HepG2 (cell line): ENCODE data around the gene RIPOR1. TPM values are rescaled to one million over a fixed set of nuclear protein-coding genes. Genes with fewer than 3 reads are reported as not detected.
A peak's percentile ranks its signal among the peaks of the same experiment; 100 is the strongest.

Experiments used
- ARHGAP35 ChIP-seq: sonication (generic); formaldehyde crosslinking; IDR thresholded peaks from 2 replicates; pipeline ENCODE4 v1.9.0; 2022; ENCODE audit warnings: mild to moderate bottlenecking, inconsistent platforms, moderate library complexity, missing genetic modification reagents, borderline replicate concordance
- BORCS8-MEF2B ChIP-seq: sonication (generic); formaldehyde crosslinking; IDR thresholded peaks from 2 replicates; pipeline ENCODE4 v1.8.0; 2022; ENCODE audit warnings: mild to moderate bottlenecking, missing genetic modification reagents
- CC2D1A ChIP-seq: sonication (generic); formaldehyde crosslinking; IDR thresholded peaks from 2 replicates; pipeline ENCODE4 v1.8.1; 2023; ENCODE audit warnings: mild to moderate bottlenecking, missing genetic modification reagents
- DPF2 ChIP-seq: sonication (generic); formaldehyde crosslinking; IDR thresholded peaks from 2 replicates; pipeline ENCODE4 v1.4.0; 2020; ENCODE audit warnings: mild to moderate bottlenecking, low read depth, missing genetic modification reagents, borderline replicate concordance
- GABPB1 ChIP-seq: IDR thresholded peaks from 2 replicates; pipeline ENCODE4 v1.6.1; 2016; ENCODE audit warnings: mild to moderate bottlenecking, missing genetic modification reagents, moderate library complexity, missing compliant biosample characterization
- ISL2 ChIP-seq: sonication (generic); formaldehyde crosslinking; IDR thresholded peaks from 2 replicates; pipeline ENCODE4 v1.5.0; 2020; ENCODE audit warnings: missing genetic modification reagents
- KMT2B ChIP-seq: IDR thresholded peaks from 2 replicates; pipeline ENCODE4 v1.6.1; 2016; ENCODE audit warnings: missing genetic modification reagents, missing compliant biosample characterization
- LCORL ChIP-seq, 2 experiments: fragments of 450-650 bp in 1 of 2; sonication (generic) in 1 of 2; formaldehyde crosslinking in 1 of 2; IDR thresholded peaks; 2 replicates each; pipeline versions ENCODE4 v1.5.0 to v1.6.1; 2017 to 2020; ENCODE audit warnings: antibody characterized with exemption in 1 of 2, missing genetic modification reagents in 1 of 2
- NCOR1 ChIP-seq: fragments of 200-600 bp; sonication (generic); IDR thresholded peaks from 2 replicates; pipeline ENCODE4 v1.7.0; 2017; ENCODE audit warnings: antibody characterized with exemption, low read length, borderline replicate concordance
- RFX1 ChIP-seq: fragments of 450-650 bp; IDR thresholded peaks from 2 replicates; pipeline ENCODE4 v1.6.1; 2017
- SIN3B ChIP-seq: fragments of 150-350 bp; IDR thresholded peaks from 2 replicates; pipeline ENCODE4 v1.6.1; 2014; ENCODE audit warnings: low read length
- ZBTB10 ChIP-seq: sonication (generic); formaldehyde crosslinking; IDR thresholded peaks from 2 replicates; pipeline ENCODE4 v1.4.0; 2020; ENCODE audit warnings: missing genetic modification reagents, borderline replicate concordance
- ZFP36L1 ChIP-seq: sonication (generic); formaldehyde crosslinking; IDR thresholded peaks from 2 replicates; pipeline ENCODE4 v1.8.0; 2022; ENCODE audit warnings: mild to moderate bottlenecking, missing genetic modification reagents, moderate library complexity
- ZFP36L2 ChIP-seq: sonication (generic); formaldehyde crosslinking; IDR thresholded peaks from 2 replicates; pipeline ENCODE4 v1.4.0; 2020; ENCODE audit warnings: missing genetic modification reagents
- ZNF10 ChIP-seq: sonication (generic); formaldehyde crosslinking; IDR thresholded peaks from 2 replicates; pipeline ENCODE4 v1.4.0; 2020; ENCODE audit warnings: mild to moderate bottlenecking, low read depth, missing genetic modification reagents, borderline replicate concordance
- ZNF225 ChIP-seq: sonication (generic); formaldehyde crosslinking; IDR thresholded peaks from 2 replicates; pipeline ENCODE4 v1.4.0; 2020; ENCODE audit warnings: mild to moderate bottlenecking, missing genetic modification reagents
- ZNF276 ChIP-seq: sonication (generic); formaldehyde crosslinking; IDR thresholded peaks from 2 replicates; pipeline ENCODE4 v1.4.0; 2020; ENCODE audit warnings: mild to moderate bottlenecking, low read depth, missing genetic modification reagents
- ZNF354B ChIP-seq: sonication (generic); formaldehyde crosslinking; IDR thresholded peaks from 2 replicates; pipeline ENCODE4 v1.8.0; 2022; ENCODE audit warnings: mild to moderate bottlenecking, missing genetic modification reagents
- ZNF547 ChIP-seq: sonication (generic); formaldehyde crosslinking; IDR thresholded peaks from 2 replicates; pipeline ENCODE4 v1.5.1; 2020; ENCODE audit warnings: mild to moderate bottlenecking, missing genetic modification reagents
- ZNF556 ChIP-seq: sonication (generic); formaldehyde crosslinking; IDR thresholded peaks from 2 replicates; pipeline ENCODE4 v1.4.0; 2020; ENCODE audit warnings: mild to moderate bottlenecking, missing genetic modification reagents, borderline replicate concordance
- ZNF598 ChIP-seq: sonication (generic); formaldehyde crosslinking; IDR thresholded peaks from 2 replicates; pipeline ENCODE4 v1.5.1; 2020; ENCODE audit warnings: mild to moderate bottlenecking, missing genetic modification reagents, borderline replicate concordance
- ZSCAN12 ChIP-seq: sonication (generic); formaldehyde crosslinking; IDR thresholded peaks from 2 replicates; pipeline ENCODE4 v1.9.0; 2021; ENCODE audit warnings: mild to moderate bottlenecking, missing genetic modification reagents
- ZSCAN21 ChIP-seq: sonication (generic); formaldehyde crosslinking; IDR thresholded peaks from 2 replicates; pipeline ENCODE4 v1.8.0; 2022; ENCODE audit warnings: mild to moderate bottlenecking, missing genetic modification reagents, moderate library complexity, borderline replicate concordance
- polyA plus RNA-seq, 8 experiments: library from polyadenylated mRNA; depleted of rRNA in 3 of 8; stranded (reverse) in 7 of 8; unstranded in 1 of 8; fragments of >200 nt; fragmentation: Illumina TruSeq in 4 of 8; extraction: Trizol in 4 of 8; gene quantifications; 2 replicates each; pipeline versions ENCODE4 v1.2.1 to v1.2.3, GENCODE V29; 2011 to 2016; ENCODE audit warnings: low read depth in 4 of 8, missing spikeins in 1 of 8, mixed read lengths in 1 of 8; ENCODE audit not compliant: insufficient read depth in 1 of 8
- total RNA-seq, 5 experiments: library from RNA; depleted of rRNA; stranded (reverse); fragments of >200 nt; fragmentation: Illumina TruSeq; extraction: Trizol; gene quantifications; 2 replicates each; pipeline ENCODE4 v1.2.3, GENCODE V29; 2016; ENCODE audit warnings: low read depth in 1 of 5
- TF ChIP-seq, protein P1 (sequence below): sonication (generic); formaldehyde crosslinking; conservative IDR thresholded peaks from 2 replicates; pipeline ENCODE4 v1.8.0; 2022; ENCODE audit warnings: missing genetic modification reagents

RIPOR1 gene
- total and polyA plus RNA-seq, 2 of the 13 experiments (the other 11 are each of a cell fraction or from before 2014, with no cell fraction given), result 4.6 to 8.1 TPM

- TF ChIP-seq ZSCAN21 (peak; percentile 74; the same call in 1 of the 2 replicates), ISL2 (CRISPR knock-in tag) (peak; percentile 54), ZNF556 (CRISPR knock-in tag) (peak; percentile 40; the same call in 1 of the 2 replicates), ZFP36L2 (CRISPR knock-in tag) (no peak), KMT2B (CRISPR knock-in tag) (no peak), SIN3B (no peak), ZSCAN12 (CRISPR knock-in tag) (0 out of 2 replicates have a peak, but pooled peaks have one; percentile 49), ZNF10 (CRISPR knock-in tag) (no peak), ZFP36L1 (0 out of 2 replicates have a peak, but pooled peaks have one; percentile 14), ZBTB10 (CRISPR knock-in tag) (no peak), ZNF354B (CRISPR knock-in tag) (no peak), RFX1 (no peak), BORCS8-MEF2B (no peak; the same call in 1 of the 2 replicates), ZNF225 (peak; percentile 94), NCOR1 (no peak; the same call in 1 of the 2 replicates), GABPB1 (CRISPR knock-in tag) (peak; percentile 75; the same call in 1 of the 2 replicates), ZNF547 (0 out of 2 replicates have a peak, but pooled peaks have one; percentile 20), CC2D1A (CRISPR knock-in tag) (no peak), ZNF276 (CRISPR knock-in tag) (0 out of 2 replicates have a peak, but pooled peaks have one; percentile 61), ARHGAP35 (peak; percentile 88), DPF2 (CRISPR knock-in tag) (no peak; the same call in 1 of the 2 replicates), ZNF598 (CRISPR knock-in tag) (0 out of 2 replicates have a peak, but pooled peaks have one; percentile 46), LCORL (IDR thresholded peaks at IDR 0.05) (no peak), LCORL (CRISPR knock-in tag; IDR thresholded peaks at IDR 0.05) (no peak; the same call in 1 of the 2 replicates)
- TF ChIP-seq, protein P1, sequence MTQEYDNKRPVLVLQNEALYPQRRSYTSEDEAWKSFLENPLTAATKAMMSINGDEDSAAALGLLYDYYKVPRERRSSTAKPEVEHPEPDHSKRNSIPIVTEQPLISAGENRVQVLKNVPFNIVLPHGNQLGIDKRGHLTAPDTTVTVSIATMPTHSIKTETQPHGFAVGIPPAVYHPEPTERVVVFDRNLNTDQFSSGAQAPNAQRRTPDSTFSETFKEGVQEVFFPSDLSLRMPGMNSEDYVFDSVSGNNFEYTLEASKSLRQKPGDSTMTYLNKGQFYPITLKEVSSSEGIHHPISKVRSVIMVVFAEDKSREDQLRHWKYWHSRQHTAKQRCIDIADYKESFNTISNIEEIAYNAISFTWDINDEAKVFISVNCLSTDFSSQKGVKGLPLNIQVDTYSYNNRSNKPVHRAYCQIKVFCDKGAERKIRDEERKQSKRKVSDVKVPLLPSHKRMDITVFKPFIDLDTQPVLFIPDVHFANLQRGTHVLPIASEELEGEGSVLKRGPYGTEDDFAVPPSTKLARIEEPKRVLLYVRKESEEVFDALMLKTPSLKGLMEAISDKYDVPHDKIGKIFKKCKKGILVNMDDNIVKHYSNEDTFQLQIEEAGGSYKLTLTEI (CRISPR knock-in tag), result no peak
Measured at GRCh38 chr16:67562918-67563707, 34.5 kb downstream of the RIPOR1 start (continued).
